ENCODE results near the gene KAZALD1. TPM values are rescaled to one million over a fixed set of nuclear protein-coding genes. Genes with fewer than 3 reads are reported as not detected.

Gene KAZALD1
- total RNA-seq, 4 donors from 2014 or later: 0.98 to 4.9 (median 3.7) TPM

DNA sequence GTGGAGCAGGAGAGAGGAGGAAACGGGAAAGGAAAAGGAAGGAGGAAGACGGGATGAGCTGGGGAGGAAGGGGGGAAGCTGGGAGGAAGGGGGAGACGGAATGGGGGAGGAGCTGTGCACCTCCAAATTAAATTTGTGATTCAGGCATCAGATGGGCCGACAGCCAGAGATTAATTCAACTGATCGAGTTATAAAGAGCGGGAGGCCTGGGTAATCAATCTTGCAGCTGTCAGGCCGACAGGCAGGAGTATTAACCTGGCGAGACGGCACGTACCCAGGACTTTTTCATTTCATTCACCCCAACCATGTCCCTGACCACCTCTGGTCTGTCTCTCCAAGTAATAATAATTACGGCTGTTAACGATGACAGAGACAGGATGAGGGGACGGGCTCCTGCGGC is 26.2 kb downstream of the KAZALD1 start:
- TF ChIP-seq, protein P1, sequence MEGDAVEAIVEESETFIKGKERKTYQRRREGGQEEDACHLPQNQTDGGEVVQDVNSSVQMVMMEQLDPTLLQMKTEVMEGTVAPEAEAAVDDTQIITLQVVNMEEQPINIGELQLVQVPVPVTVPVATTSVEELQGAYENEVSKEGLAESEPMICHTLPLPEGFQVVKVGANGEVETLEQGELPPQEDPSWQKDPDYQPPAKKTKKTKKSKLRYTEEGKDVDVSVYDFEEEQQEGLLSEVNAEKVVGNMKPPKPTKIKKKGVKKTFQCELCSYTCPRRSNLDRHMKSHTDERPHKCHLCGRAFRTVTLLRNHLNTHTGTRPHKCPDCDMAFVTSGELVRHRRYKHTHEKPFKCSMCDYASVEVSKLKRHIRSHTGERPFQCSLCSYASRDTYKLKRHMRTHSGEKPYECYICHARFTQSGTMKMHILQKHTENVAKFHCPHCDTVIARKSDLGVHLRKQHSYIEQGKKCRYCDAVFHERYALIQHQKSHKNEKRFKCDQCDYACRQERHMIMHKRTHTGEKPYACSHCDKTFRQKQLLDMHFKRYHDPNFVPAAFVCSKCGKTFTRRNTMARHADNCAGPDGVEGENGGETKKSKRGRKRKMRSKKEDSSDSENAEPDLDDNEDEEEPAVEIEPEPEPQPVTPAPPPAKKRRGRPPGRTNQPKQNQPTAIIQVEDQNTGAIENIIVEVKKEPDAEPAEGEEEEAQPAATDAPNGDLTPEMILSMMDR (IDR thresholded peaks at IDR 0.05; ENCODE audit: low read depth): no peak

DNA sequence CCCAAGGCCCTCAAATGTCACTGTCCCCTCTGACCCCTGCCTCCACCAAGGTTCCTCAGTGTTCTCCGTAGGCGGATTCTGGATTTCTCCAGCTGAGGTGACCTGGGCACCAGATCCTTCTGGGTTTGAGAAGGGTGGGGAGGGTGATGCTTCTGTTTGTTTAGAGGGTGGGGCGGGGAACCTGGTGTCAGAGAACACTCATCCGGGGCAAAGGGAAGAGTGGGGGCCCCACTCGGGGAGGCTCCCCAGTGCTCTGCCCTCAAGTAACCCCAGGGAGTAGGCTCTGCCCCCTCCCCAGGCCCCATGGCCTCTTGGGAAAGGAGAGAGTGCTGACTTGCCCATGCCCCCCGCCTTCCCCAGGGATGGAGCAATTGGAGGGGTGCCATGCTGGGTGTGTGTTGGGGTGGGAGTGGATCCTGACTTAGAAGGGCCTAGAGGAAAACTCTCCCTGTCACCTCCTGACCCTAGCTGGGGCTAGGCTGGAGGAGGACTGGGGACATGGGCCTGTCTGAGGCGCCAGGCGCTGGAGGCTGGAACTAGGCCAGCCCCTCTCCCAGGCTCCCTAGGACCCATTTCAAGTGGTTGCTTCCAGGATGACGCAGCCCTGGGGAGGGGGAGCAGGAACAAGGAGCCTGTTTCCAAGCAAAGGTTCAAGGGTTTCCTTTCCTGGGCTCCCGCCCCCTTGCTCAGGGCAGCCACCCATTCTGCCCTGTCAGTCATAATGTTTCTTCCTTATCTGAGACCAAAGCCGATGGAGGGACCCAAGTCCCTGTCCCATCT is 27.9 kb downstream of the KAZALD1 start:
- TF ChIP-seq, protein P1 (IDR thresholded peaks at IDR 0.05; ENCODE audit: low read depth): no peak

DNA sequence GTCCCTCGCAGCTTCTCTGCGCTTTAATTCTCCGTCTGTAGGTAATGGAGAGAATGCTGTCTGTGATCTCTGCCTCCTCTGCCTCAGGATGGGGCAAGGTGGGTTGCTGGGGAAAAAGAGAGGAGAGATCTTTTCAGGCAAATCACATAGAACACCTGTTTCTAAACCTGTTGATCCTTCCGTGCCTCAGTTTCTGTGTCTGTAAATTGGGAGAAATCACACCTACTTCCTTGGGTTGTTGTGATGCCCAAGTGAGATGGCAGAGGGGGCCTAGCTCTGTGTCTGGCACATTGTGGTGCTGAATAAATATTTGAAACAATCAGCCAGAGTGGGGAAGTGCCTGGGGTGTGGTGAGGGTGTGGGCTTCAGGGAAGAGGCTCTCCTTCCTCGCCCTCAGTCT is 28.8 kb downstream of the KAZALD1 start:
- TF ChIP-seq, protein P1 (IDR thresholded peaks at IDR 0.05; ENCODE audit: low read depth): no peak

GRCh38 chr10:101091546-101092290 is 29.9 kb downstream of the KAZALD1 start:
- TF ChIP-seq, protein P1 (IDR thresholded peaks at IDR 0.05; ENCODE audit: low read depth): no peak

DNA sequence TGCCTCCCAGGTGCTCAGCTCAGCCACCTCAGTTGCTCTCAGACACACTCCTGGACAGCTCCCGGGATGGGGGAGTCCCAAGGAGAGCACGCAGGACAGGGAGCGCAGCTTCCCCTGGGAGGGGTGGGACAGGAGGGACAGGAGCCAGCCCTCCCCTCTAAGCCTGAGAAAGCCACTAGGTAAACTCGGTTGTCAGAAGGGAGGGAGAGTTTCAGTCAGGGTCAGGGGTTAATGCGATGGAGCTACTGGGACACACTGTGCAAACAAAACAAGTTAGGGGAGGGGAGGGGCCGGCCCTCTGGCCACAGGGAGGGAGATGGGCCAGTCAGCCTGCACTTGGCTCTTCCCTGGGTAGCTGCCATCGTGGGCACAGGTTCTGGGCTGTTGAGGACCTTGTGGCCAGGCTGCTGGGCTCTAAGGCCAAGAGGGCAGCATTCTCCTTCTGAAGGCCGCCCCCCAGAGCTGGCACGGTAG is 31.1 kb downstream of the KAZALD1 start:
- TF ChIP-seq, protein P1 (IDR thresholded peaks at IDR 0.05; ENCODE audit: low read depth): no peak

DNA sequence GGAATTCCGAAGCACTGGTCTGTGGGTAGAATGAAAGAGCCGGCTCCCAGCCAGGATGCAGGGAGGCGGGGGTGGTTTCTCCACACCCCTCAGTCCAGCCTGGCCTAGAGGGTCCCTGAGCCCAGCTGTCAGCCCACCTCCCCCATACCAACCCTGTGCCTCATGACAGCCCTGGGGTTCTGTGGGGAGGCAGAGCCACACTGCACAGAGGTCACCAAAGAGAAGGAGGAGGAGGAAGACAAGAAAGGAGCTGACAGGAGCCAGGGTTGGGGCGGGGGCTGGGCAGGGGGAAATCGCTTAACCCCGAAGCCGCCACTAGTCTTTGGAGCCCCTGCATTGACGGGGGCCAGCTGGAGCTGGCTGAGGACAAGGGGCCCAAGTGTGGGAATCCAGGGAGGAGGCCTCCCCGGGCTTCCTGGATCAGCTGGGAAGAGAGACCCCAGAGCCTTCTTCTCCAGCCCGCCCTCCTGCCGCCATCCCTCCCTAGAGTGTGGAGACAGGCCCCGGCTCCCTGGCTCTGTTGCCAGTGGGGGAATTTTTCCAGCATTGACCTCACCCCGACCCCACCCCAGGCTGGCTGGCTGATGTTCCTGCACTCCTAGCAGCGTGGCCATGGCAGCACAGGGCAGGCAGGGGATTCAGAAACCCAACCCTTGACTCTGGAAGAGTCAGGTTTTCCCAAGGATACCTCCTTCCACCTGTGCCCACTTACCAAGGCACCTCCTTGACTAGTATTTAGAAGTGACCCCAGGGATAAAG is 32.5 kb downstream of the KAZALD1 start:
- TF ChIP-seq, protein P1 (IDR thresholded peaks at IDR 0.05; ENCODE audit: low read depth): no peak
